K562 (cell line): Measurements from ENCODE around the gene PIGC. TPM values are rescaled to one million over a fixed set of nuclear protein-coding genes. Genes with fewer than 3 reads are reported as not detected.

ENCODE experiments used
- GMEB1 ChIP-seq: fragments of 250-450 bp; sonication (Bioruptor Pico); IDR thresholded peaks from 2 replicates; pipeline ENCODE4 v1.4.0; 2020; ENCODE audit warnings: mild to moderate bottlenecking
- GTF2F1 ChIP-seq: IDR thresholded peaks from 2 replicates; pipeline ENCODE4 v1.6.1; 2011; ENCODE audit warnings: low read depth, low read length, improper control_type of control experiment
- HDAC3 ChIP-seq: fragments of 450-650 bp; IDR thresholded peaks from 2 replicates; pipeline ENCODE4 v1.6.1; 2018; ENCODE audit warnings: borderline replicate concordance, mild to moderate bottlenecking, moderate library complexity; ENCODE audit not compliant: partially characterized antibody
- MEIS2 ChIP-seq: fragments of 450-650 bp; IDR thresholded peaks from 2 replicates; pipeline ENCODE4 v1.6.1; 2014; ENCODE audit warnings: mild to moderate bottlenecking; ENCODE audit not compliant: partially characterized antibody
- NFIC ChIP-seq: fragments of 450-650 bp; IDR thresholded peaks from 2 replicates; pipeline ENCODE4 v1.6.1; 2017; ENCODE audit warnings: mild to moderate bottlenecking, inconsistent platforms
- SMAD1 ChIP-seq: fragments of 150-350 bp; IDR thresholded peaks from 2 replicates; pipeline ENCODE4 v1.6.1; 2014; ENCODE audit warnings: low read length, low read depth; ENCODE audit not compliant: partially characterized antibody
- SRF ChIP-seq, 2 experiments: fragments of 250-450, 450-650 bp in 1 of 2; sonication (Bioruptor Pico) in 1 of 2; sonication (generic) in 1 of 2; formaldehyde crosslinking; IDR thresholded peaks; 2 replicates each; pipeline versions ENCODE4 v1.5.0 to v1.5.1; 2020 to 2022; ENCODE audit warnings: mild to moderate bottlenecking in 1 of 2, missing genetic modification reagents in 1 of 2
- THRAP3 ChIP-seq: fragments of 450-650 bp; IDR thresholded peaks from 2 replicates; pipeline ENCODE4 v1.6.1; 2016; ENCODE audit warnings: mild to moderate bottlenecking, inconsistent platforms, borderline replicate concordance
- ZMIZ1 ChIP-seq, 2 experiments: fragments of 150-350 bp in 1 of 2; IDR thresholded peaks; 2 replicates each; pipeline ENCODE4 v1.6.1; 2012 to 2016; ENCODE audit warnings: low read depth in 2 of 2, low read length in 2 of 2, mild to moderate bottlenecking in 1 of 2, moderate library complexity in 1 of 2
- polyA plus RNA-seq, 8 experiments: library from polyadenylated mRNA; depleted of rRNA in 4 of 8; stranded (reverse) in 5 of 8; unstranded in 3 of 8; fragments of >200 nt; fragmentation: Nextera tagmentation in 2 of 8; fragmentation: Illumina TruSeq in 1 of 8; extraction: Ambion mirVana in 2 of 8; extraction: Trizol in 1 of 8; gene quantifications; 2 replicates each; pipeline versions ENCODE4 v1.2.1 to v1.2.3, GENCODE V29; 2011 to 2014; ENCODE audit warnings: inconsistent platforms in 1 of 8, missing spikeins in 1 of 8
- total RNA-seq, 7 experiments: library from RNA; depleted of rRNA in 6 of 7; stranded (reverse); fragments of >200 nt in 6 of 7; fragmentation: Illumina TruSeq in 2 of 7; extraction: Trizol in 2 of 7; gene quantifications; 2 replicates each; pipeline versions ENCODE4 v1.2.1 to v1.2.3, GENCODE V29; 2011 to 2021; ENCODE audit warnings: low replicate concordance in 1 of 7
- TF ChIP-seq, protein P1 (sequence below), 2 experiments: fragments of 450-650 bp; IDR thresholded peaks; 2 replicates each; pipeline ENCODE4 v1.6.1; 2018; ENCODE audit warnings: mild to moderate bottlenecking in 2 of 2, low read depth in 1 of 2; ENCODE audit not compliant: partially characterized antibody in 2 of 2
- TF ChIP-seq, protein P2 (sequence below): sonication (generic); formaldehyde crosslinking; IDR thresholded peaks from 2 replicates; pipeline ENCODE4 v1.5.0; 2020; ENCODE audit warnings: missing genetic modification reagents

The PIGC gene
- total and polyA plus RNA-seq, 9 of the 15 experiments (the other 6 are each of a cell fraction or from before 2014, with no cell fraction given), result 30.5 to 97.9 (median 54.7) TPM

- TF ChIP-seq SMAD1, result no peak
- TF ChIP-seq, protein P1, sequence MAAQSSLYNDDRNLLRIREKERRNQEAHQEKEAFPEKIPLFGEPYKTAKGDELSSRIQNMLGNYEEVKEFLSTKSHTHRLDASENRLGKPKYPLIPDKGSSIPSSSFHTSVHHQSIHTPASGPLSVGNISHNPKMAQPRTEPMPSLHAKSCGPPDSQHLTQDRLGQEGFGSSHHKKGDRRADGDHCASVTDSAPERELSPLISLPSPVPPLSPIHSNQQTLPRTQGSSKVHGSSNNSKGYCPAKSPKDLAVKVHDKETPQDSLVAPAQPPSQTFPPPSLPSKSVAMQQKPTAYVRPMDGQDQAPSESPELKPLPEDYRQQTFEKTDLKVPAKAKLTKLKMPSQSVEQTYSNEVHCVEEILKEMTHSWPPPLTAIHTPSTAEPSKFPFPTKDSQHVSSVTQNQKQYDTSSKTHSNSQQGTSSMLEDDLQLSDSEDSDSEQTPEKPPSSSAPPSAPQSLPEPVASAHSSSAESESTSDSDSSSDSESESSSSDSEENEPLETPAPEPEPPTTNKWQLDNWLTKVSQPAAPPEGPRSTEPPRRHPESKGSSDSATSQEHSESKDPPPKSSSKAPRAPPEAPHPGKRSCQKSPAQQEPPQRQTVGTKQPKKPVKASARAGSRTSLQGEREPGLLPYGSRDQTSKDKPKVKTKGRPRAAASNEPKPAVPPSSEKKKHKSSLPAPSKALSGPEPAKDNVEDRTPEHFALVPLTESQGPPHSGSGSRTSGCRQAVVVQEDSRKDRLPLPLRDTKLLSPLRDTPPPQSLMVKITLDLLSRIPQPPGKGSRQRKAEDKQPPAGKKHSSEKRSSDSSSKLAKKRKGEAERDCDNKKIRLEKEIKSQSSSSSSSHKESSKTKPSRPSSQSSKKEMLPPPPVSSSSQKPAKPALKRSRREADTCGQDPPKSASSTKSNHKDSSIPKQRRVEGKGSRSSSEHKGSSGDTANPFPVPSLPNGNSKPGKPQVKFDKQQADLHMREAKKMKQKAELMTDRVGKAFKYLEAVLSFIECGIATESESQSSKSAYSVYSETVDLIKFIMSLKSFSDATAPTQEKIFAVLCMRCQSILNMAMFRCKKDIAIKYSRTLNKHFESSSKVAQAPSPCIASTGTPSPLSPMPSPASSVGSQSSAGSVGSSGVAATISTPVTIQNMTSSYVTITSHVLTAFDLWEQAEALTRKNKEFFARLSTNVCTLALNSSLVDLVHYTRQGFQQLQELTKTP (IDR thresholded peaks at IDR 0.05; ENCODE audit: low read depth in 1 of 2, partially characterized antibody in 2 of 2), result peak in 1 of 2 experiments; percentile 71
- TF ChIP-seq MEIS2, result peak; percentile 3
- TF ChIP-seq HDAC3, result no peak
- TF ChIP-seq NFIC, result no peak
- TF ChIP-seq SRF (CRISPR knock-in tag; IDR thresholded peaks at IDR 0.05), result 0 out of 4 replicates have a peak, but pooled peaks of 1 of the 2 experiments have one; percentile 36
- TF ChIP-seq, protein P2, sequence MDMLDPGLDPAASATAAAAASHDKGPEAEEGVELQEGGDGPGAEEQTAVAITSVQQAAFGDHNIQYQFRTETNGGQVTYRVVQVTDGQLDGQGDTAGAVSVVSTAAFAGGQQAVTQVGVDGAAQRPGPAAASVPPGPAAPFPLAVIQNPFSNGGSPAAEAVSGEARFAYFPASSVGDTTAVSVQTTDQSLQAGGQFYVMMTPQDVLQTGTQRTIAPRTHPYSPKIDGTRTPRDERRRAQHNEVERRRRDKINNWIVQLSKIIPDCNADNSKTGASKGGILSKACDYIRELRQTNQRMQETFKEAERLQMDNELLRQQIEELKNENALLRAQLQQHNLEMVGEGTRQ (CRISPR knock-in tag), result no peak
- TF ChIP-seq GMEB1 (CRISPR knock-in tag), result no peak
- peak in 1 of 2 experiments; percentile 11; a peak in 1 of 4 replicates for TF ChIP-seq ZMIZ1 (IDR thresholded peaks at IDR 0.05; ENCODE audit: low read depth in 2 of 2, low read length in 2 of 2)
- no peak for TF ChIP-seq THRAP3
- 0 out of 2 replicates have a peak, but pooled peaks have one; percentile 45 for TF ChIP-seq GTF2F1
Measured at GRCh38 chr1:172449585-172450523, 6.0 kb upstream of the PIGC start (continued).
